GM23248 (cell line): ENCODE results near the gene SIGLEC14. TPM values are rescaled to one million over a fixed set of nuclear protein-coding genes. Genes with fewer than 3 reads are reported as not detected.

Experiments
- DNase-seq: peaks from one replicate; pipeline ENCODE4 v3.0.0-alpha.2; 2015
- H2AFZ ChIP-seq: fragments of 200-600 bp; sonication (generic); 2 replicates; pipeline ENCODE4 v1.6.1; 2016; ENCODE audit warnings: antibody characterized with exemption
- H3F3A ChIP-seq: fragments of 200-600 bp; sonication (generic); 2 replicates; pipeline ENCODE4 v1.6.1; 2016; ENCODE audit warnings: mild to moderate bottlenecking, antibody characterized with exemption, mixed run types; ENCODE audit not compliant: insufficient read depth
- H3K27ac ChIP-seq: fragments of 200-600 bp; sonication (generic); 2 replicates; pipeline ENCODE4 v1.5.1; 2016; ENCODE audit warnings: mild to moderate bottlenecking
- H3K27me3 ChIP-seq: fragments of 200-600 bp; sonication (generic); replicated peaks from 2 replicates; pipeline ENCODE4 v1.6.1; 2016; ENCODE audit warnings: mild to moderate bottlenecking; ENCODE audit not compliant: insufficient read depth
- H3K36me3 ChIP-seq: fragments of 200-600 bp; sonication (generic); 2 replicates; pipeline ENCODE4 v1.6.1; 2016; ENCODE audit warnings: low read depth, mild to moderate bottlenecking
- H3K4me1 ChIP-seq: fragments of 200-600 bp; sonication (generic); 2 replicates; pipeline ENCODE4 v1.6.1; 2016; ENCODE audit warnings: mild to moderate bottlenecking; ENCODE audit not compliant: insufficient read depth
- H3K4me2 ChIP-seq: fragments of 200-600 bp; sonication (generic); one replicate; pipeline ENCODE4 v1.6.1; 2016; ENCODE audit warnings: mild to moderate bottlenecking; ENCODE audit not compliant: unreplicated experiment
- H3K4me3 ChIP-seq: fragments of 200-600 bp; sonication (generic); 2 replicates; pipeline ENCODE4 v1.5.1; 2016; ENCODE audit warnings: mild to moderate bottlenecking
- H3K79me2 ChIP-seq: fragments of 200-600 bp; sonication (generic); 2 replicates; pipeline ENCODE4 v1.6.1; 2016; ENCODE audit warnings: mild to moderate bottlenecking; ENCODE audit not compliant: insufficient read depth
- H3K9ac ChIP-seq: fragments of 200-600 bp; sonication (generic); 2 replicates; pipeline ENCODE4 v1.6.1; 2016; ENCODE audit warnings: mild to moderate bottlenecking
- H3K9me2 ChIP-seq: fragments of 200-600 bp; sonication (generic); 2 replicates; pipeline ENCODE4 v1.6.1; 2016; ENCODE audit warnings: mixed run types, mild to moderate bottlenecking, moderate library complexity; ENCODE audit not compliant: insufficient read depth
- H3K9me3 ChIP-seq: fragments of 200-600 bp; sonication (generic); one replicate; pipeline ENCODE4 v1.6.1; 2017; ENCODE audit warnings: low read depth
- H4K20me1 ChIP-seq: fragments of 200-600 bp; sonication (generic); 2 replicates; pipeline ENCODE4 v1.6.0; 2016; ENCODE audit not compliant: insufficient read depth
- EZH2 ChIP-seq: fragments of 200-600 bp; sonication (generic); IDR thresholded peaks from 2 replicates; pipeline ENCODE4 v1.6.1; 2018; ENCODE audit warnings: antibody characterized with exemption, mild to moderate bottlenecking; ENCODE audit not compliant: insufficient read depth, poor library complexity, severe bottlenecking
- EZH2phosphoT487 ChIP-seq: fragments of 200-600 bp; sonication (generic); IDR thresholded peaks from 2 replicates; pipeline ENCODE4 v1.6.1; 2018; ENCODE audit warnings: antibody characterized with exemption, moderate library complexity, mild to moderate bottlenecking, low read depth; ENCODE audit not compliant: insufficient read depth
- WGBS, 2 experiments: methylation state at CpG; one replicate each; pipeline ENCODE4 v1.1.6; 2015 to 2017; ENCODE audit warnings: low lambda C conversion rate in 2 of 2, low coverage in 1 of 2; ENCODE audit errors: missing lambda C conversion rate in 2 of 2; 5-methylcytosine and 5-hydroxymethylcytosine counted together
- in situ Hi-C: fragments of 300-500 bp; cut with MboI; formaldehyde crosslinking; loops from 2 replicates; pipeline ENCODE4 v1.15.0; 2020
- polyA plus RNA-seq: library from polyadenylated mRNA; unstranded; fragments of >200 nt; fragmentation: Nextera tagmentation; extraction: Ambion mirVana; gene quantifications from 2 replicates; pipeline ENCODE4 v1.2.1, GENCODE V29; 2016
- total RNA-seq: library from RNA; depleted of rRNA; stranded (reverse); fragments of >200 nt; shearing (Covaris generic); gene quantifications from 2 replicates; pipeline ENCODE4 v1.2.3, GENCODE V29; 2014

The SIGLEC14 gene
- total and polyA plus RNA-seq, 2 experiments from 2014 or later: not detected

DNA sequence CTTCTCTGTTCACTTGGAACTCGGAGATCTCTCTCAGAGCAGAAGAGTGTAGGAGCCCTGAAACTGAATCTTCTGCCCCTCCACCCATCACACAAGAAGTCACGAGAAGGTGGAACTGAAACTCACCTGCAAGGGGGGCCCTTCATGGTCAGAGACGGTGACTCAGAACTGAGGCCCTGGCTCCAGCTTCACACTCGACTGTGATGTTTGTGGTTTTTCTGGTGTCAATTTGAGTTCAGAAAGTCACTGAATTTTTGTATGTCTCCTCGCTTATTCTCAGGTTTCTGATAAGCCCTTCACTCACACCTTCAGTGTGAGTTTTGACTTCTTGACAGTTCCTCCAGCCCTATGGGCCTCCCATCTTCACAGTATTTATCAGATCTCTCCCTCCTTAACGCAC is 39.5 kb downstream of the SIGLEC14 start:
- no peaks in the 10 kb centered on the region for H3K79me2 ChIP-seq
- H2AFZ ChIP-seq: no peak overlapping the region
- H3K4me1 ChIP-seq: no peaks in the 10 kb centered on the region
- H3K9me3 ChIP-seq: no peaks in the 10 kb centered on the region
- H3K27ac ChIP-seq: no peak overlapping the region
- WGBS, 2 experiments: 25 to 29% methylated on average over 6 of the region's 6 CpGs
- no peaks in the 10 kb centered on the region for H4K20me1 ChIP-seq
- no peaks in the 10 kb centered on the region for H3K36me3 ChIP-seq
- H3K9me2 ChIP-seq: no peaks in the 10 kb centered on the region
- DNase-seq: no peak
- TF ChIP-seq EZH2: no peak
- no peak for TF ChIP-seq EZH2phosphoT487
- H3F3A ChIP-seq: no peaks in the 10 kb centered on the region
- in situ Hi-C loops: no loop called here
- no peak overlapping the region for H3K4me3 ChIP-seq
- no peak overlapping the region for H3K4me2 ChIP-seq
- H3K27me3 ChIP-seq: no peaks in the 10 kb centered on the region
- H3K9ac ChIP-seq: no peak overlapping the region

DNA sequence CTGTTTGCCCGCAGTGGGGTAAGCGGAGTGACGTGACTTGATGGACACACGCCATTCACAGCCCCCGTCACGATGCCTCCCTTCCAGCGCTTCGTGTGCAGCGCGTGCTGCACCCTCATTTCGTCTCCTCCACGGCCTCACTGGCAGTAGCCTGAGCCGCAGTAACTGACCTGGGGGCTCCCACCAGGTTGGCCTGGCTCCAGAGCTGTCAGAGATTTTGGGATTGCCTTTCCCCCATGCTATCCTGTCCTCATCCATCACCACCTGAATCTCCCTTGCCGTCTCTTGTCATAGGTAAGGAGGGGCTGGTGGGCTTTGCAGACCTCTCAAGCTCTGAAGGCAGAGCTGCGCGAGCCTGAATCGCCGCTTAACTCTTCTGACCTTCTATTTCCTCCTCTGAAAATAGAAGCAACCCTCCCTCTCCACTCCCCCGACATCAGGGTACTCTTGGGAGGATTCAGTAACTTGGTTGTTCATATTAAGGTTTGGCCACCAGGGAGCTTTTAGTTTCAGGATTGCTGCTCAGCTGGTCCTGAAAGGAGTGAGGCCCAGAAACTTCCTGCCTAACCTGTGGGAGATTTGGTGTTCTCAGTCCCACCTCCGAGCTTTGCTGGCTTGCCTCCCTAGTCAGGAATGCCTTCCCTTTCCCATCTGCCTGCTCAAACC is 44.3 kb downstream of the SIGLEC14 start:
- Histone ChIP-seq H3K27ac (no peak overlapping the region), H3K79me2 (no peaks in the 10 kb centered on the region), H3K9me2 (no peaks in the 10 kb centered on the region), H3K27me3 (peaks cover 5% of the 10 kb centered on the region; the same call in 1 of the 2 replicates), H4K20me1 (no peaks in the 10 kb centered on the region), H2AFZ (no peak overlapping the region), H3F3A (no peaks in the 10 kb centered on the region), H3K9ac (no peak overlapping the region), H3K4me1 (no peaks in the 10 kb centered on the region), H3K9me3 (no peaks in the 10 kb centered on the region), H3K4me2 (no peak overlapping the region), H3K4me3 (no peak overlapping the region), H3K36me3 (no peaks in the 10 kb centered on the region)
- WGBS, 2 experiments: 80% methylated on average over 20 of the region's 20 CpGs
- in situ Hi-C loops: no loop called here
- no peak for DNase-seq
- TF ChIP-seq EZH2phosphoT487 (no peak), EZH2 (no peak)

DNA sequence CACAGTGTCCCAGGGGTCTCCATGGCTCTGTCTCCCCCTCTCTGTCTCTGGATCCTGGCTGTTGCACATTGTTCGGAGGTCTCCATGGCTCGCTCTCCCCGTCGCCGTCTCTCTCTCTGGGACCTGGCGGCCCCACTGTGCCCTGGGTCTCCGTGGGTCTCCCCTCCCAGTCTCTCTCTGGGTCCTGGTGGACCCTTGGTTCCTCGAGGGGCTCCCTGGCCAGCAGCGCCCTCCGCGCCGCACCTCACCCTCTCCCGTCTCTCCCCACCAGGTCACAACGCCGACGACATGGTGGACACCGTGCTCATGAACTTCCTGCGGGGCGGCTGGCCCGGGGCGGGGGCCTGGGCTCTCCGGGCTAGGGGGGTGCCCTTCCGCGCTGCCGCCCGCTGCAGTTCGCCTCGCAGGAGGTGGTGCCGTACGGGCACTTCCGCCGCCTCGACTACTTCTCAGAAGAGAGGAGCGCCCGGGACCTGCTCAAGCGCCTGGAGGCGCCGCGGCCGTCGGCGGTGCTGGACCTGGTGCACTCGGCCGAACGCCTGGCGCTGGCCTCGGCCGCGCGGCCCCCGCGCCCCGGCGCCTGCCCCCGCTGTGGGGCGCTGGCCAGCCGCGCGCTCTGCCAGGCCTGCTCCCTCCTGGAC is 45.6 kb downstream of the SIGLEC14 start:
- Histone ChIP-seq H3K36me3 (no peaks in the 10 kb centered on the region), H4K20me1 (no peaks in the 10 kb centered on the region), H3K4me3 (no peak overlapping the region), H3K4me1 (no peaks in the 10 kb centered on the region), H3K4me2 (no peak overlapping the region), H3K9ac (no peak overlapping the region), H3K9me3 (no peaks in the 10 kb centered on the region), H3K79me2 (no peaks in the 10 kb centered on the region), H3K27me3 (peaks cover 5% of the 10 kb centered on the region; the same call in 1 of the 2 replicates), H3K9me2 (no peaks in the 10 kb centered on the region), H2AFZ (no peak overlapping the region), H3F3A (no peaks in the 10 kb centered on the region), H3K27ac (no peak overlapping the region)
- in situ Hi-C loops: no loop called here
- DNase-seq: no peak
- WGBS, 2 experiments: 22 to 26% methylated on average over 26 to 39 of the region's 59 CpGs
- TF ChIP-seq EZH2 (no peak), EZH2phosphoT487 (no peak)

DNA sequence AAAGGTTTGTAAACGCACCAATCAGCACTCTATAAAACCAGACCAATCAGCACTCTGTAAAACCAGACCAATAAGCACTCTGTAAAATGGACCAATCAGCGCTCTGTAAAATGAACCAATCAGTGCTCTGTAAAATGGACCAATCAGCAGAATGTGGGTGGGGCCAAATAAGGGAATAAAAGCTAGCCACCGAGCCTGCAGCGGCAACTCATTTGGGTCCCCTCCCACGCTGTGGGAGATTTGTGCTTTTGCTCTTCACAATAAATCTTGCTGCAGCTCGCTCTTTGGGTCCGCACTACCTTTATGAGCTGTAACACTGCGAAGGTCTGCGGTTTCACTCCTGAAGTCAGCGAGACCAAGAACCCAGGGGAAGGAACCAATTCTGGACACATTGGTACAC is 47.5 kb downstream of the SIGLEC14 start:
- Histone ChIP-seq H3K9ac (no peak overlapping the region), H3K36me3 (no peaks in the 10 kb centered on the region), H2AFZ (no peak overlapping the region), H3K9me3 (no peaks in the 10 kb centered on the region), H3K4me3 (no peak overlapping the region), H3F3A (no peaks in the 10 kb centered on the region), H3K9me2 (no peaks in the 10 kb centered on the region), H3K79me2 (no peaks in the 10 kb centered on the region), H3K27ac (no peak overlapping the region), H3K27me3 (peaks cover 5% of the 10 kb centered on the region; the same call in 1 of the 2 replicates), H4K20me1 (no peaks in the 10 kb centered on the region), H3K4me2 (no peak overlapping the region), H3K4me1 (no peaks in the 10 kb centered on the region)
- DNase-seq: no peak
- in situ Hi-C loops: no loop called here
- 80 to 86% methylated on average over 10 of the region's 10 CpGs for WGBS, 2 experiments
- TF ChIP-seq EZH2phosphoT487: no peak
- no peak for TF ChIP-seq EZH2
